Measurements from ENCODE around the gene ZNF511.
"Not testable (repeated sequence)": the region's sequence is repeated elsewhere in the genome, so short reads cannot be mapped to it uniquely, and the experiment has no call there.

ZNF511 gene

DNA sequence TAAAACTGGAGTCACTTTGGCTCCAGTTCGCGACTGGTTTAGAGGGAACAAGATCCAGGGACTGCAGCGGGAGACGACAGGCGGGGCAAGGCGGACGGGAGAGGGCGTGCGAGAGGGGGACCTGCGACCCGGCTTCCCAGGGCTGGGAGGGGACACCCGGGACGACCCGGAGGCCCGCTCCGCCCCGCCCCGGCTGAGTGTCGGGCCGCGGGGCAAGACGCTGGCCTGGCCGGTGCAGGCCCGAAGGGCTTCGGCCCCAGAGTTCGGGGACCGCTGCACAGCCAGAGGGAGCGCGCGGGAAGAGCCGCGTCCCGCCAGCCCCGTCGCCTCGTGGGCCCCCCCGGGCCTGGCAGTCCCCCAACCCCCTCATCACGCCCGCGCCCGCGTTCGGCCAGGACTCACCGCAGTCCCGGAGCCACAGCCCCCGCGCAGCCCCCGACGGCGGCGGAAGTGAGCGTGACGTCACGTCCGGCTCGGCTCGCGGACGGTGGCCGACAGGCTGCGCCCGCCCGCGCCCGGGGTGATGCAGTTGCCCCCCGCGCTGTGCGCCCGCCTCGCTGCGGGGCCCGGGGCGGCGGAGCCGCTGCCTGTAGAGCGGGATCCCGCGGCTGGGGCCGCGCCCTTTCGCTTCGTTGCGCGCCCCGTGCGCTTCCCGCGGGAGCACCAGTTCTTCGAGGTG lies at the start of gene ZNF511, which contains the start of gene TUBGCP2:
Gene ZNF511 (plus strand): TSS at position 494 of the 679 bp plus-strand sequence. CDS start 30 bp downstream, at position 524.
Gene TUBGCP2 (minus strand): TSS at position 452 of the 679 bp plus-strand sequence. CDS start 5,931 bp downstream, outside the sequence.
- no peak for DNase-seq

DNA sequence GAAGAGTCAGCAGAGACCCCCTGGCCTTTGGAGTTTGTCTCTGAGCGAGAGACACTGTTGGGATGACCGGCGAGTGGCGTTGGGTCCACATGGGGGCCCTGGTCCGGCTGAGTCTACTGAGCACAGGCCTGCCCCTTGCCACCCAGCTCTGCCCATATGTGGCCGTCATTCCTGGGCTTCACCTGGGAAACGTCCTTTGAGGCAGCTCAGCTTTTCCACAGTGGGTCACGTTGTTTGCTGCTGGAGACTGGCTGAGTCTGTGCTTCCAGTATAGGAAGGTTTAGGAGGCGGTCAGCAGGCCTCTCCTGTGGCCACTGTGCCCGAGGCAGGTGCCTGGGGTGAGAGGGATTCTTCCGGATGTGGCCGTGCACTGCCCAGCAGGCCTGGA lies 49.1 kb upstream of the ZNF511 start:
- no peak for DNase-seq

DNA sequence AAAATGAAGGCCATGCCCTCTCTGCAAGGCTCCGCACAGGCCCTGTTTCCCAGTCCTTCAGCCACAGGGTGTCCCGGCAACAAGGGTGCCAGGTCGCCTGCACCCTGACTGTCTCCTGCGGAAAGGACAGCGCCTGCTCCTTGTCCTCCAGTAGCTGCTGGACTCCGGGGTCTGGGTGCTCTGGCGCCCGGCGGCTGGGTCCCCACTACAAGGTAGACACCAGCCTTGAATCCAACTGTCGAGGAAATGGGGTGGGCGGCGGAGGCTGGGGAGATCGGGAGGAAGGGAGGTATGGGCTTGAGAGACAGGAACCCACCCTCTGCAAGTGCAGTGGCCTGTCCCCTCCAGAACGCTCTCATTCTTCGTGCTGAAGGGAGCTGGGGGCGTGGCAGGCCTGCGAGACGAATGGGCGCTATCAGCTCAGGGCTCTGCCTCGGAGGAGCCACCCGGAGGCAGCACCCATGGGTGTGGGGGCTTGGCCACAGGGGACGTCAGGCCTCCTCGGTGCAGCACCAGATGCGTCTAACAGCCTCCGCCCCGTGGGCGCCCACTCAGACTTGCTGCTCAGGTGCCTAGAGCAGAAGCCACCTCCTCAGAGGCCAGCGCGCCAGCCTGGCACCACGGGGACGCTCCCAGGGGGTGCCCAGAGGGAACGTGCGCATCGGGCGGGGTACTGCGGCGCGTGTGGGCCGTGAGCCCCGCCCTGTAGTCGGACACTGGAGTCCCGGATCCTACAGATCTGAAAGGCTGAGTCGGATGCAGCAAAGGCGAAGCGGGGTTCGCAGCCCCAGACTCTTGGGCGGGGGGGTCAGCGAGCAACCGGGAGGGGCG lies 47.6 kb upstream of the ZNF511 start:
- no peak for DNase-seq

GRCh38 chr10:133261726-133262325 lies 46.9 kb upstream of the ZNF511 start:
- peak; percentile 5 for DNase-seq

GRCh38 chr10:133262696-133263095 lies 46.0 kb upstream of the ZNF511 start:
- DNase-seq = peak; percentile 17

DNA sequence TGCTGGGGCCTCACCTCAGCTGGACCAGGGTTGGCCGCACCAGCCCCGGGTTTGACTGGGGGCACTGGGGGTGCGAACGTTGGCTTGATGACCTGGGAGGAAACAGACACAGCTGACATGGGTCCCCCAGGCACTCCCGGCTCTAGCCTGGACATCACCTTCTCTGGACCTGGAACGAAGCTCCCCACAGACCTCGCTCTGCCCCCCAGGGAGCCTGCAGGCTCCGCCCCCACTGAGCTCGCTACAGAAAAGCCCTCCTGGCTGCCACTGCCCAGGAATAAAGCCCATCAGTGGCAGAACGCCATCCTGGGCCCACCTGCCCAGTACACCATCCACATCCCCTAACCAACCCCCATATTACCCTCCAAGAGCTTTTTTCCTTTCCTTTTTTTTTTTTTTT lies 45.0 kb upstream of the ZNF511 start:
- no peak for DNase-seq

DNA sequence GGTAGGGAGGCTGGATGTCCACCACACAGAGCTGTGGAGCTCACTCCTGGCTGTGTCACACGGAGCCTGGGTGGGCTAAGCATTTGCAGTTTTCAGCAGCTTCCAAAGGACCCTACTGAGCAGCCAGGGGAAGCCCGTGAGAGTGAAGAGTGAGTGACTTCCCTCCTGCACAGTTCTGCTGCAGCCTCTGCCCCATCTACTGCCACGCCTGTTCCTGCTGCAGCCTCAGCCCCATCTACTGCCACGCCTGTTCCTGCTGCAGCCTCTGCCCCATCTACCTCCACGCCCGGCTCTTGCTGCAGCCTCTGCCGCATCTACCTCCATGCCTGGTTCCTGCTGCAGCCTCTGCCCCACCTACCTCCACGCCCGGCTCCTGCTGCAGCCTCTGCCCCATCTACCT lies 44.3 kb upstream of the ZNF511 start:
- DNase-seq = no peak

DNA sequence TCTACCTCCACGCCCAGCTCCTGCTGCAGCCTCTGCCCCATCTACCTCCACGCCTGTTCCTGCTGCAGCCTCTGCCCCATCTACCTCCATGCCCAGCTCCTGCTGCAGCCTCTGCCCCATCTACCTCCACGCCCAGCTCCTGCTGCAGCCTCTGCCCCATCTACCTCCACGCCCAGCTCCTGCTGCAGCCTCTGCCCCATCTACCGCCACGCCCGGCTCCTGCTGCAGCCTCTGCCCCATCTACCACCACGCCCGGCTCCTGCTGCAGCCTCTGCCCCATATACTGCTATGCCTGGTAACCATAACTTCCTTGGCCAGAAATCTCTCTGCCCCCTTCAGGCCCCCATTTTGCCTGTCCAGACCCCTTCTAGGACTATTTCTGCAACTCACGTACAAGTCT lies 43.7 kb upstream of the ZNF511 start:
- DNase-seq = not testable (repeated sequence)

DNA sequence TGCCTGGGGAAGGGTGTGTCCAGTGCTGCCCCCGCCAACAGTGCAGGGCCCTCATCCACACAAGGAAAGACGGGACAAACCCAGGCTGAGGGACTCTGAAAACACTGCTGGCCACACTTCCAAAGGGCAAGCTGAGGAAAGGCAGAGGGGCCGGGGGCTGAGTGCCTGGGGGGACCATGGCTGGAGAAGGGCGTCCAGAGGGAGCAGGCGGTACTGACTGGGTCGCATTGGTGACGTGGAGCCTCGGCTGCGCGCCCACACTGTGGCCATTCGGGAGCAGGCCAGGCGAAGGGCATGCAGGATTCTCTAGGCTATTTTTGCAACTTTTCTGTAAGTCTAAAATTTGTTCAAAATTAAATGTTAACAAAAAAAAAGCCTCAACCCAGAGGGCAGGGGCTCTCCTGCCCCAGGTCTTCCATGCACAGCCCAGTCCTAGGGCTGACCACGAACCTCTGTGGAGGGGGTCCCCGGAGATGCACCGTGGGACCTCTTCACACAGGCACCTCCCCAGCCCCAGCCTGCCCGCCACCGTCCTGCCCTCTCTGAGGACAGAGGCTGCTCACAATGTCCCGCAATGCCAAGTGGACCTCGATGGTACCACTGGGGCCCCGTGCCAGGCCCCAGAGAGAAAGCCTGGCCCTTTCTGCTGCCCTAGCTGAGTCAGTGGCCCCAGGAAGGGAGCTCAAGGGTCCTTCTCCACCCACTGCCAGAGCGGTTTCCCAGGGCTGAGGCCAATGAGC lies 42.5 kb upstream of the ZNF511 start:
- no peak for DNase-seq

DNA sequence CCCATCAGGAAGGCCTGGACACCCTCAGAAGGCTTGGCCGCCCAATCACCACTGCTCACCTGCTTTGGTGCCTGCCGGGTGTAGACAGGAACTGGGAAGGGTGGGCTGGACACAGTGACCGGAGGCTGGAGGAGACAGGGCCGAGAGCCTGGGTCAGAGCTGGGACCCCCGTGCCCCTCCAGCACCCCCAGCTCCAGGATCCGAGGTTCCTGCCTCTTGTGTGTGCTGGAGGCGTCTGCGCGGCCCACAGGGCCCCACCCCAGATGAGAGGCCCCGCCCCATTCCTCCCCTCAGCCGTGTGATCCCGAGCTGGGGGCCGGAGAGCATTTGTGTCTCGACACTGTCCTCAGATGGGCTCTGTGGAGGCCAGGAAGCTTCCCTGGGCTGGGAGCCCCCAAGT lies 41.4 kb upstream of the ZNF511 start:
- DNase-seq = no peak

GRCh38 chr10:133267829-133268228 lies 40.9 kb upstream of the ZNF511 start:
- DNase-seq = no peak

GRCh38 chr10:133268532-133268931 lies 40.2 kb upstream of the ZNF511 start:
- DNase-seq = no peak

DNA sequence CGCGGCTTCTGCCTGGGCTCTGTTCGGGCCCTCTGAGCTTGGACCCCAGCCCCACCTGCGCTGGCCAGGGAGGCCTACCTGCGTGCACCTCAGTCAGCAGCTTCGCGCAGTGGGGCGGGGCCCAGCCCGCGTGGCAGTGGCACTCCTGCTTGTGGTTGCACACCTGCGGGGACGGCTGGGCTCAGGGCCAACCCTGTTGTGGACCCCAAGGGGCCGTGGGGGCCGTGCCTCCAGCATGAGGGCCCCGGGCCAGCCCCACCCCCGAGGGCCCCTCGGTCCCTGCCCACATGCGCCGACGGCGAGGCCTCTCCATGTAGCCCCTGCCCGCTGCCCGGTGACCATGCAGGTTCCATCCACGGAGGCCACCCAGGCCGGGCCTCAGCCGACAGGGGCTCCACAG lies 39.3 kb upstream of the ZNF511 start:
- DNase-seq = no peak

GRCh38 chr10:133270204-133270603 lies 38.5 kb upstream of the ZNF511 start:
- DNase-seq = no peak

DNA sequence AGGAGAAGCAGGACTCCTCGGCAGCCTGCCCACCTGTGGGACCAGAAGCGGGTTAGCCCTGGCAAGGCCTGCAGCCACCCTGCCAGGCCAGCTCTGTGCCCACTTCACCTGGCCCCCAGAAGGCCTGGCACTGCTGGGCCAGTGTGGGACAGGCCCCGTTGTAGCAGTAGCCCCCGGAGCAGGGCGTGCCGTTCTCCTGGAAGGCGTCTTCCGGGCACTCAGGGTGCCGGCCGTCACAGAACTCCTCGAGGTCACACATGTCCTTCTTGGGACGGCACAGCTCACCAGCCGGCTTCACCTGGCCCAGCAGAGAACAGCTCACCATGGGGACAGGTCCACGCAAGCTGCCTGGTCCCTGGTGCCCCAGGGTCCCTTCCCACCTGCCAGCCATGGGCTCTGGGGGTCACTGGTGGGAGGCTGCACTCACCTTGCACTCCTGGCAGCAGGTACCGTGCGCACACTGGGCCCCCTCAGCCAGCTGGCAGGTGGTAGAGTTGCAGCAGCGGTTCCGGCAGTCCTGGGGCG lies 37.9 kb upstream of the ZNF511 start:
- no peak for DNase-seq

- DNase-seq = no peak
Measured at GRCh38 chr10:133271521-133272300, 37.0 kb upstream of the ZNF511 start.

DNA sequence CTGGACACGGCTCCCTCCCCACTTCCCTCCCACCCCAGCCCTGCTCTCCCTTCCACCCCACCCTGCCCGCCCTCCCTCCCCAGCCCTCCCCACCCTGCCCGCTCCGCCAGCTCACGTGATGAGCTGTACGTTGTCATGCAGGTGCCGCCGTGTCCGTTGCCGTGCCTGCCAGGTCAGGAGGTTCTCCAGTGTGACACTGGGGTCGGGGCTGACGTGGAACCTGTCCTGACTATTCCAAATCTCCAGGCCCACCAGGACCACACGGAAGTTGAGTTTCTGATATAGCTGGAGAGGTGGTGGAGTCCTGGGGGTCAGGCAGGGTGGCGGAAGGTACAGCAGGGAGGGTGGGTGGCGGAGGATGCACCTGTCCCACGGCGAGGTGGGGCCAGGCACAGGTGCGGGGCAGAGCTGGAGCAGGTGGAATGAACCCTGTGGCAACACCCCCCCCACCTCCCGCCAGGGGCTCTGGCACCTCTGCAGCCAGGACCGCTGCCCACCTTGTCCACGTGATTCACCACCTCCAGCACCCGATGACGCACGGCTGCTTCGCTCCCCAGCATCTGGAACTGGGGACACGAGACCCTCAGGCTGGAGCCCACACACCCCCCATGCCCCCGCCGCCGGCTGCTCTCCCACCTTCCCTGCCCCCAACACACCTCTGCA lies 36.3 kb upstream of the ZNF511 start:
- no peak for DNase-seq

DNA sequence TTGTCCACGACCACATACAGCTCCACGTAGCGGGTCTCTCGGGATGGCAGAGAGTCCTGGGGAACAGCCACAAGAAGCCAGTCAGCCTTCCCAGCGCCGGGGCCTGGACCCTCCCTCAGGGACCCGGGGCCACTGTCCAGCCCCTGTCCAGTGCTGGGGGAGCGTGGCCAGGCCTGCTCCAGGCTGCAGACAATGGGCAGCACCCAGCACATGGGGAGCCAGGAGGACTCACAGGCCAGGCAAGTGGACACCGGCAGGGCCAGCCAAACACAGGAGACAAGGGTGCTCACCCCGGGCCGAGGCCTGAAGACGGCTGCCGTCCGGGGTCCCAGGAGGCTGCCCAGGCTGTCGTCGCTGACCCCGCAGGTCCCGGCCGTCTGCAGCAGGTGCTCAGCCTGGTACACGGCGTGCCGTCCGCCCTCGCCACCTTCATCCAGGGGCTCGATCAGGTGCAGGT lies 35.7 kb upstream of the ZNF511 start:
- no peak for DNase-seq

DNA sequence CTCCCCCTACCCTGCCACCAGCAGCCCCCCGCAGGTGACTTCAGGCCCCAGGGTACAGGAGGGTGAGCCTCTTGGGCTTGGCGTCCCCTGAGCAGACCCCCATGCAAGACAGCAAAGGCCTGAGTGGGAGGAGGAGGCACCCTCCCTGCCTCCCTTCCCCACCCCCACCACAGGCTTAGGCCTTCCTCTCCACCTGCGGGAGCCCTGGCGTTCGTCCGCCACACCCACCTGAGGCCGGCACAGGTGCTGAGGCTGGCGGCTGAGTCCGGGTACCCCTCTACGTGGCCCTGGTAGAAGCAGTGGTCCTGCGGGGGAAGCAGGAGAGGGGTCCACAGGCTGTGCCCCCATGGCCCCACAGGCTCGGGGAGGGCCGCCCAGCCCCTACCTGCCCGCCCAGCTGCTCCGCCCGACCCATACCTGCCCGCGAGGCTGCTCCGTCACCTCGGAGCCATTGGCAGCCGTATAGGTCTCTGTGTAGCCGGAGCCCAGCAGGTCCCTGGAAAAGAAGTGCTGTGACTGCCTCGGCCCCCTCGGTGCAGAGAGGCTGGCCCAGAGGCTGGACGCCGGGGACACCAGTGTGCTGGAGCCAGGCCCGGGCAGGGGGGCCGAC lies 35.1 kb upstream of the ZNF511 start:
- no peak for DNase-seq

DNA sequence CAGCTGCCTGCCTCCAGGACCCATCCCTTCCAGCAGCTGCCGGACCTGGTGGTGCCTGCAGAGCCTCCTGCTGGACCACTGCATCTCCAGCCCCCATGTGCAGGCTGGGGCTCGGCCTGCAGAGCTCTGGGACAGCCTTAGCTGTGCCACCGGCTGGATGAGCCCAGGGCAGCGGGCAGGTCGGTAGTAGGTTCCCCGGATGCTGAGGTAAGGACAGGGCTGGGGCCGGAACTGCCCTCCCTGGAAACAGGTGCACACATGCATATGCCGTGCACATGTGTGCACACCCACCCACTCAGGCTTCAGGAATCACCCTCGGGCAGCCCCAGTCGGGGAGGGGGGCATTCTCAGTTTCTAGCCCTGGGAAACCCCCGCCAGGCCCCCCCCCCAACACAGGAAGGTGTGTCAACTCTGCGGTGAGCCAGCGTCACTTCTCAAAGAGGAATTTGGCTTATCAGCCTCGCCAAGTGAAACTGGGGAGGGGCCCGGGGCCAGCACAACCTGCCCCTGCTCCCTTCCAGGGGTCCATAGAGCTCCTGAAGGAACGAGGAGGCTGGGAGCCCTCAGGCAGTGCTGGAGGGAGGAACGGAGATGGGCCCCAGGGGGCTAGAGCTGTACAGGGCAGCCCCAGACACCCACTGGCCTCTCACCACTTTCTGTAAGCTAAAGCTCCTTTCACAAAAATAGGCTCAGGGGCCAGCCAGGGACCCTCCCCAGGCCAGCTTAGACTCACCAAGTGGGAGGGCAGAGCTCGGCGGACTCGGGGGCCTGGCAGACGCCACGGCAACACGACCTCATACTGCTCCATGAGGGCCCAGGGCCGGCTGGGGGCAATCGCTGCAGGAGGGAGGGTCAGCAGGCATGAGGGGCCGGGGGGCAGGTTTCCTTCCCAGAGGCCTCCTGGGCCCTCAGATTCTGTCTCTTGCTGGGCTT lies 33.7 kb upstream of the ZNF511 start:
- no peak for DNase-seq

Measured in DMS79 (cell line).